ENCODE data around the gene USP48. TPM values are rescaled to one million over a fixed set of nuclear protein-coding genes. Genes with fewer than 3 reads are reported as not detected.

Gene USP48
- total RNA-seq, 1 experiment from 2014 or later, result 49.1 TPM

DNA sequence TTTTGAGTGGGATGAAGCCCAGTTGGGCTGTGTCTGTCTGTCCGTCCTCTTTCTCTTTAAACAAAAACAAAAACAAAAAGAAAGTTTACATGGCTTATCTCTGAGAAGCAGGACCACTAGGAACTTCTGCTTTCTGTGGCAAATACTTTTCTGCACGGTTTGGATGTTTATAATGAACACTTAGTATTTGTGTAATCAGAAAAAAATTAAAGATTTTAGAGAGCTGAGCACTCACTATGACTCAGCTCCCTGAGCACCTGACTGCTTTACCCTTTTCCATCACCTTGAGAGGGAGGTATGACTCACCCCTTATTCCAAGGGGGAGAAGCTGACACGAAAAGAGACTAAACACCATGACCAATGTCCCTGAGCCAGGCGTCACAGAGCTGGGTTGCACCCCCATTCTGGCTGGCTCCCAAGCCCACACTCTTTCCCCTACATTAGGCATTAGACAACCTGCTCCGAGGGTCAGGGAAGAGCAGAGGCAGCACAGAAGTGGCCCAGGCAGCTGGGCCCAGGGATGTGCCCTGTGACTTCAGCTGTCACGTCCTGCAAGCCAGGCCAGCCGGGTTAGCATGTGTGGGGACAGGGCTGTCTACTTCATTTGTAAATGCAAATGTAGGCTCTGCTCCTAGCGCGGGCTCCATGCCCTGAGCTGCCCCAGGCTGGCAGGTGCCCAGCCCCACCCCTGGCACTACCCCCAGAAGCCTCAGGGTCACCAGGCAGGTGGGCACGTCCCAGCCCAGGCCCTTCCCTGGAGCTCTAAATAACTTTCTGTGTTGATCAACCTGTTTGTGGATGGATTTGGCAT is 144.2 kb downstream of the USP48 start:
- Mint-ChIP-seq H3K36me3 (ENCODE audit: insufficient read depth, unreplicated experiment) (no peaks in the 10 kb centered on the region), H3K4me3 (ENCODE audit: unreplicated experiment) (no peak overlapping the region), H3K27me3 (ENCODE audit: insufficient read depth, unreplicated experiment) (no peaks in the 10 kb centered on the region), H3K9me3 (ENCODE audit: unreplicated experiment) (no peaks in the 10 kb centered on the region), H3K4me1 (ENCODE audit: low read depth, unreplicated experiment) (peaks cover 6% of the 10 kb centered on the region), H3K27ac (ENCODE audit: unreplicated experiment) (no peak overlapping the region)
- Histone ChIP-seq H3K27me3 (replicated peaks; ENCODE audit: control insufficient read depth, insufficient read depth, low read length) (no peaks in the 10 kb centered on the region), H3K4me1 (peaks cover 8% of the 10 kb centered on the region; the same call in 1 of the 2 replicates), H3K36me3 (ENCODE audit: control insufficient read depth, insufficient read depth, low read length) (no peaks in the 10 kb centered on the region), H3K9me3 (no peaks in the 10 kb centered on the region), H3K4me3 (ENCODE audit: low read depth, low read length) (no peak overlapping the region)
- ChIA-PET POLR2A (no interaction called here), CTCF (no interaction called here)
- TF ChIP-seq, protein P1, sequence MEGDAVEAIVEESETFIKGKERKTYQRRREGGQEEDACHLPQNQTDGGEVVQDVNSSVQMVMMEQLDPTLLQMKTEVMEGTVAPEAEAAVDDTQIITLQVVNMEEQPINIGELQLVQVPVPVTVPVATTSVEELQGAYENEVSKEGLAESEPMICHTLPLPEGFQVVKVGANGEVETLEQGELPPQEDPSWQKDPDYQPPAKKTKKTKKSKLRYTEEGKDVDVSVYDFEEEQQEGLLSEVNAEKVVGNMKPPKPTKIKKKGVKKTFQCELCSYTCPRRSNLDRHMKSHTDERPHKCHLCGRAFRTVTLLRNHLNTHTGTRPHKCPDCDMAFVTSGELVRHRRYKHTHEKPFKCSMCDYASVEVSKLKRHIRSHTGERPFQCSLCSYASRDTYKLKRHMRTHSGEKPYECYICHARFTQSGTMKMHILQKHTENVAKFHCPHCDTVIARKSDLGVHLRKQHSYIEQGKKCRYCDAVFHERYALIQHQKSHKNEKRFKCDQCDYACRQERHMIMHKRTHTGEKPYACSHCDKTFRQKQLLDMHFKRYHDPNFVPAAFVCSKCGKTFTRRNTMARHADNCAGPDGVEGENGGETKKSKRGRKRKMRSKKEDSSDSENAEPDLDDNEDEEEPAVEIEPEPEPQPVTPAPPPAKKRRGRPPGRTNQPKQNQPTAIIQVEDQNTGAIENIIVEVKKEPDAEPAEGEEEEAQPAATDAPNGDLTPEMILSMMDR (IDR thresholded peaks at IDR 0.05; ENCODE audit: insufficient read depth in 1 of 2, low read depth in 1 of 2, low read length in 1 of 2, severe bottlenecking in 1 of 2, unreplicated experiment in 1 of 2), result no peak
- intact Hi-C loops (cut with micrococcal nuclease; ENCODE audit: unreplicated experiment), result no loop called here
- DNase-seq, result no peak
- no TSS peak for BruUV-seq (replicated peaks)

DNA sequence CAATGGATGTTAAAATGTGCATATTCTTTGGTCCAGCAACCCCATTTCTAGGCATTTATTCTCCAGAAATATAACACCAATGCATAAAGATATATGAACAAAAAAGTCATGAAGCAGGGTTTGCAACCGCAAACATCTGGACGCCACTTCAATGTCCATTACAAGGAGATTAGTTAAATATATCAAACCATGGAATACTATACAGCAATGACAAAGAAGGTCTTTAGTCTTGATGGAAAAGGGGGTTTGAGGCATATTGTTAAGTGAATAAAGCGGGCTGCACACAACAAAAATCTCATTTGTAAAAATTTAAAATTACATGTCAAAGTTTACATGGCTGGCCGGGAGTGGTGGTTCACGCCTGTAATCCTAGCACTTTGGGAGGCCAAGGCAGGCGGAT is 145.4 kb downstream of the USP48 start:
- DNase-seq, result no peak
- no peaks in the 10 kb centered on the region for H3K9me3 ChIP-seq
- H3K27me3 Mint-ChIP-seq (ENCODE audit: insufficient read depth, unreplicated experiment), result no peaks in the 10 kb centered on the region
- no peaks in the 10 kb centered on the region for H3K36me3 Mint-ChIP-seq (ENCODE audit: insufficient read depth, unreplicated experiment)
- BruUV-seq (replicated peaks), result no TSS peak
- no peak overlapping the region for H3K27ac Mint-ChIP-seq (ENCODE audit: unreplicated experiment)
- no peaks in the 10 kb centered on the region for H3K9me3 Mint-ChIP-seq (ENCODE audit: unreplicated experiment)
- intact Hi-C loops (cut with micrococcal nuclease; ENCODE audit: unreplicated experiment), result no loop called here
- CTCF ChIA-PET, result no interaction called here
- peaks cover 11% of the 10 kb centered on the region for H3K4me1 ChIP-seq
- no peaks in the 10 kb centered on the region for H3K27me3 ChIP-seq (replicated peaks; ENCODE audit: control insufficient read depth, insufficient read depth, low read length)
- TF ChIP-seq, protein P1 (IDR thresholded peaks at IDR 0.05; ENCODE audit: insufficient read depth in 1 of 2, low read depth in 1 of 2, low read length in 1 of 2, severe bottlenecking in 1 of 2, unreplicated experiment in 1 of 2), result no peak
- peaks cover 12% of the 10 kb centered on the region for H3K4me1 Mint-ChIP-seq (ENCODE audit: low read depth, unreplicated experiment)
- H3K36me3 ChIP-seq (ENCODE audit: control insufficient read depth, insufficient read depth, low read length), result no peaks in the 10 kb centered on the region
- no peak overlapping the region for H3K4me3 ChIP-seq (ENCODE audit: low read depth, low read length)
- no peak overlapping the region for H3K4me3 Mint-ChIP-seq (ENCODE audit: unreplicated experiment)
- POLR2A ChIA-PET, result no interaction called here

DNA sequence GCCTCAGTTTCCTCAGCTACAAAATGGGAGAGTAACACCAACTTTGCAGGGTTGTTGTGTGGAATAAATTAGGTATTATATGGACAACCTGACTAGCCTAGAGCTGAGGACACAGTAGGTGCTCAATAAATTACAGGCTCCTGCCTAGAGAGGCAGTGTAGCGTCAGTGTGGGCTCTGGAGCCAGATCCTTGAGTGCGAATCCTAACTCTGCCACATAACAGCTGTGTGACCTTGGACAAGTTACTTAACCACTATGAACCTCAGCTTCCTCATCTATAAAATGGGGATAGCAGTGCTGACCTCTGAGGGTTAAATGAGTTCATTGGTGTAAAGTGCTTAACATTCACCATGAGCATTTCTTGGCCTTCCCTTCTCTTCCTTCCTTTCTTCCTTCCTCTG is 146.9 kb downstream of the USP48 start:
- Histone ChIP-seq H3K4me3 (ENCODE audit: low read depth, low read length) (no peak overlapping the region), H3K9me3 (no peaks in the 10 kb centered on the region), H3K27me3 (replicated peaks; ENCODE audit: control insufficient read depth, insufficient read depth, low read length) (no peaks in the 10 kb centered on the region), H3K36me3 (ENCODE audit: control insufficient read depth, insufficient read depth, low read length) (no peaks in the 10 kb centered on the region), H3K4me1 (peaks cover 19% of the 10 kb centered on the region)
- Mint-ChIP-seq H3K9me3 (ENCODE audit: unreplicated experiment) (no peaks in the 10 kb centered on the region), H3K4me1 (ENCODE audit: low read depth, unreplicated experiment) (peaks cover 14% of the 10 kb centered on the region), H3K36me3 (ENCODE audit: insufficient read depth, unreplicated experiment) (no peaks in the 10 kb centered on the region), H3K27ac (ENCODE audit: unreplicated experiment) (no peak overlapping the region), H3K4me3 (ENCODE audit: unreplicated experiment) (no peak overlapping the region), H3K27me3 (ENCODE audit: insufficient read depth, unreplicated experiment) (no peaks in the 10 kb centered on the region)
- BruUV-seq (replicated peaks), result no TSS peak
- ChIA-PET POLR2A (no interaction called here), CTCF (no interaction called here)
- no peak for DNase-seq
- intact Hi-C loops (cut with micrococcal nuclease; ENCODE audit: unreplicated experiment), result no loop called here
- TF ChIP-seq, protein P1 (IDR thresholded peaks at IDR 0.05; ENCODE audit: insufficient read depth in 1 of 2, low read depth in 1 of 2, low read length in 1 of 2, severe bottlenecking in 1 of 2, unreplicated experiment in 1 of 2), result no peak

Data from Caco-2 (cell line).